Measurements from ENCODE around the gene WWOX. TPM values are rescaled to one million over a fixed set of nuclear protein-coding genes. Genes with fewer than 3 reads are reported as not detected.

WWOX gene
- total and polyA plus RNA-seq, 3 donors from 2014 or later: 20.6 to 76.7 (median 64.1) TPM

DNA sequence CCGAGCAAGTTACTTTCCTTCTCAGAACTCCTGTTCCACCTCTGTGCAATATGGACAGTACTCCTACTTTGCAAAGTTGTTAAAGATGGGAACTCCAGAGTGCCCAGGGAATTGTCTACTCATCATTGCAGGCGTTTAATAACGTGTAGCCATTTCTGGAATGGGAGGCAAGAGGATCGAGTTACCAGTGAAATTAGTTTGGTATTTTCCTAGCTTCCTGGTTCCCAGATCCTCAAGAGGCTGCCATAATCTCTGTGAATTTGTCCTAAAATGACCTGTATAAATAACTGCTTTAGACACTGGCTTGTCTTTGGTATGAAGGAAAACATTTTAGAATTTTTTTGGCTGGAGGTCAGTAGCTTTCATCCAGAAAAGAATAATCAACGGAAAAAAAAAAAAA, 27.7 kb downstream of the WWOX start:
- no peak for DNase-seq
- Histone ChIP-seq H3K4me1 (peaks cover 6% of the 10 kb centered on the region), H3K4me3 (no peak overlapping the region), H3K27me3 (no peaks in the 10 kb centered on the region), H3K27ac (peak overlapping the region in 1 of 2 donors; percentile 31), H3K36me3 (ENCODE audit: low read depth, missing control alignments) (no peaks in the 10 kb centered on the region), H3K9me3 (no peaks in the 10 kb centered on the region)
- intact Hi-C loops (cut with DNase I; ENCODE audit: low total_unique reads): loop anchor here (10.0 kb wide), 1 partner anchor 108 kb away; no protein-coding TSS in a partner anchor
- no peak for TF ChIP-seq POLR2A (IDR thresholded peaks at IDR 0.05)
- TF ChIP-seq, protein P1, sequence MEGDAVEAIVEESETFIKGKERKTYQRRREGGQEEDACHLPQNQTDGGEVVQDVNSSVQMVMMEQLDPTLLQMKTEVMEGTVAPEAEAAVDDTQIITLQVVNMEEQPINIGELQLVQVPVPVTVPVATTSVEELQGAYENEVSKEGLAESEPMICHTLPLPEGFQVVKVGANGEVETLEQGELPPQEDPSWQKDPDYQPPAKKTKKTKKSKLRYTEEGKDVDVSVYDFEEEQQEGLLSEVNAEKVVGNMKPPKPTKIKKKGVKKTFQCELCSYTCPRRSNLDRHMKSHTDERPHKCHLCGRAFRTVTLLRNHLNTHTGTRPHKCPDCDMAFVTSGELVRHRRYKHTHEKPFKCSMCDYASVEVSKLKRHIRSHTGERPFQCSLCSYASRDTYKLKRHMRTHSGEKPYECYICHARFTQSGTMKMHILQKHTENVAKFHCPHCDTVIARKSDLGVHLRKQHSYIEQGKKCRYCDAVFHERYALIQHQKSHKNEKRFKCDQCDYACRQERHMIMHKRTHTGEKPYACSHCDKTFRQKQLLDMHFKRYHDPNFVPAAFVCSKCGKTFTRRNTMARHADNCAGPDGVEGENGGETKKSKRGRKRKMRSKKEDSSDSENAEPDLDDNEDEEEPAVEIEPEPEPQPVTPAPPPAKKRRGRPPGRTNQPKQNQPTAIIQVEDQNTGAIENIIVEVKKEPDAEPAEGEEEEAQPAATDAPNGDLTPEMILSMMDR (IDR thresholded peaks at IDR 0.05): no peak
- 26 to 29% methylated on average over 5 of the region's 5 CpGs for WGBS, 2 donors

DNA sequence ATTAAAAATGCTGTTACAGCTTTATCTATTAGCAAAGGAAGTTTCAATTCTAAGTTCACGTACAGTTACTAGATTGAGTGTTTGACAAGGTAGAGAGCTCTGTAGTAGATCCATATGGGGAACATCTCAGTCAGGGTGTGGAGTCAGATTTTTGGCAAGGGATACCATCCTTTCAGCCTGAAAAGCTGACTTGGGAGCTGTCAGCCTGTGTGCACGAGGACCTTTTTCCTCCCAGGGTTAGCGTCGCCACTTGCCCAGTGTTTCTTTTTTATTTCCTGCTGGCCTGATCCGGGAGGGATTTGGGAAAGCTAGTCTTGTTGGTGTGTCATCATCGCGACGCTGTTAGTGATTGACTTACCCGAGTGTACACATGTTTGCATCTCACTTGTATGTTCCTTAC, 29.5 kb downstream of the WWOX start:
- Histone ChIP-seq H3K4me1 (peaks cover 6% of the 10 kb centered on the region), H3K27ac (no peak overlapping the region), H3K9me3 (no peaks in the 10 kb centered on the region), H3K4me3 (no peak overlapping the region), H3K36me3 (ENCODE audit: low read depth, missing control alignments) (no peaks in the 10 kb centered on the region), H3K27me3 (no peaks in the 10 kb centered on the region)
- WGBS, 2 donors: 70 to 77% methylated on average over 9 of the region's 9 CpGs
- intact Hi-C loops (cut with DNase I; ENCODE audit: low total_unique reads): loop anchor here (10.0 kb wide), 1 partner anchor 106 kb away; no protein-coding TSS in a partner anchor
- no peak for DNase-seq
- TF ChIP-seq POLR2A (IDR thresholded peaks at IDR 0.05): no peak

DNA sequence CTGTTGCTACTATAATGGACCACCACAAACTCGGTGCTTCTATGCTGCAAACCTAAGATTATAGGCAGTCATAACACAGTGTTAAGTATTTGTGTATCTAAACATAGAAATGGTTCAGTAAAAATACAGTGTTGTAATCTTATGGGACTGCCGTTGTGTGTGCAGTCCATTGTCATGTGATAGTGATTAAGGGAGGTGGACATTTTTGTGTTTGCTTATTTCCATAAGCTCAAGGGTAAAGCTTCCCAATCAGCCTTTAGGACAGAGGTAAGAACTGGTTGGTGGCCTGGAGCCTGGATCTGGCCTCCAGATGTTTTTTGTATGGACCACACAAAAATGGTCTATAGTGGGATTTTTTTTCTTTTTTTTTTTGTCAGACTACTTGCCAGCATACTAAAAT, 29.9 kb downstream of the WWOX start:
- no peak for DNase-seq
- H3K36me3 ChIP-seq (ENCODE audit: low read depth, missing control alignments): no peaks in the 10 kb centered on the region
- H3K27ac ChIP-seq: no peak overlapping the region
- no peaks in the 10 kb centered on the region for H3K9me3 ChIP-seq
- TF ChIP-seq, protein P1 (IDR thresholded peaks at IDR 0.05): no peak
- TF ChIP-seq POLR2A (IDR thresholded peaks at IDR 0.05): no peak
- 81 to 89% methylated on average over 2 of the region's 2 CpGs for WGBS, 2 donors
- no peaks in the 10 kb centered on the region for H3K27me3 ChIP-seq
- no peak overlapping the region for H3K4me3 ChIP-seq
- peaks cover 6% of the 10 kb centered on the region for H3K4me1 ChIP-seq
- intact Hi-C loops (cut with DNase I; ENCODE audit: low total_unique reads): loop anchor here (10.0 kb wide), 1 partner anchor 105 kb away; no protein-coding TSS in a partner anchor

DNA sequence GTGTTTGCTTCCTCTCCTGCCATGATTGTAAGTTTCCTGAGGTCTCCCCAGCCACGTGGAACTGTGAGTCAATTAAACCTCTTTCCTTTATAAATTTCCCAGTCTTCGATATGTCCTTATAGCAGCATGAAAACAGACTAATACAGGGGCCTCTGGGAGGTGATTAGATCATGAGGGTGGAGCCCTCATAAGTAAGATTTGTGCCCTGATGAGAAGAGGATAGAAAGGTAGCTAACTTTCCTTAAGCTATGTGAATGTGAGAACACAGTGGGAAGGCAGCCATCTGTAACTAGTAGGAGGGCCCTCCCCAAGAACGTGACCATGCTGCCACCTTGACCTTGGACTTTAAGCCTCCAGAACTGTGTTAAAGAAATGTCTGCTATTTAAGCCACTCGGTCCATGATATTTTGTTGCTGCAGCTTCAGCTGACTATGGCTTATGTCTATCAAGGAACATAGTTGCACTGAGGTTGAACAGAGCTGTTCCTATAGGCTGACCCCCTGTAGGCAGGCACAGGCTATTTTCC, 30.7 kb downstream of the WWOX start:
- WGBS, 2 donors: 72 to 89% methylated on average over 4 of the region's 4 CpGs
- no peak overlapping the region for H3K4me3 ChIP-seq
- no peaks in the 10 kb centered on the region for H3K9me3 ChIP-seq
- TF ChIP-seq, protein P1 (IDR thresholded peaks at IDR 0.05): no peak
- TF ChIP-seq POLR2A (IDR thresholded peaks at IDR 0.05): no peak
- H3K4me1 ChIP-seq: peaks cover 6% of the 10 kb centered on the region
- no peaks in the 10 kb centered on the region for H3K27me3 ChIP-seq
- intact Hi-C loops (cut with DNase I; ENCODE audit: low total_unique reads): no loop called here
- DNase-seq: no peak
- H3K27ac ChIP-seq: no peak overlapping the region
- H3K36me3 ChIP-seq (ENCODE audit: low read depth, missing control alignments): no peaks in the 10 kb centered on the region

DNA sequence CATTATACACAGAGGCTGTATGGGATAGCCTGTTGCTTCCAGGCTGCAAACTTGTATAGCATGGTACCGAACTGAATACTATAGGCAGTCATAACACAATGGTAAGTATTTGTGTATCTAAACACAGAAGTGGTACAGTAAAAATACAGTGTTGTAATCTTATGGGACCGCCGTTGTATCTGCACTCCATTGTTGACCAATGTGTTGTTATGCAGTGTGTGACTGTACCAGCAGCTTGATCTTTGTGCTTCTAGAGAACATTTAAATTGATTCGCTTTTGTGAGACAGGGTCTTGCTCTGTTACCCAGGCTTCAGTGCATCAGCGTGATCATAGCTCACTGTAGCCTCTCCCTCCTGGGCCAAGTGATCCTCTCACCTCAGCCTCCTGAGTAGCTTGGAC, 31.5 kb downstream of the WWOX start:
- DNase-seq: no peak
- no peaks in the 10 kb centered on the region for H3K27me3 ChIP-seq
- TF ChIP-seq POLR2A (IDR thresholded peaks at IDR 0.05): no peak
- TF ChIP-seq, protein P1 (IDR thresholded peaks at IDR 0.05): no peak
- H3K36me3 ChIP-seq (ENCODE audit: low read depth, missing control alignments): no peaks in the 10 kb centered on the region
- peaks cover 6% of the 10 kb centered on the region for H3K4me1 ChIP-seq
- WGBS, 2 donors: 85 to 96% methylated on average over 5 of the region's 5 CpGs
- intact Hi-C loops (cut with DNase I; ENCODE audit: low total_unique reads): no loop called here
- H3K4me3 ChIP-seq: no peak overlapping the region
- no peak overlapping the region for H3K27ac ChIP-seq
- no peaks in the 10 kb centered on the region for H3K9me3 ChIP-seq
